Measurements from ENCODE around the gene SERPINB11.

SERPINB11 gene

DNA sequence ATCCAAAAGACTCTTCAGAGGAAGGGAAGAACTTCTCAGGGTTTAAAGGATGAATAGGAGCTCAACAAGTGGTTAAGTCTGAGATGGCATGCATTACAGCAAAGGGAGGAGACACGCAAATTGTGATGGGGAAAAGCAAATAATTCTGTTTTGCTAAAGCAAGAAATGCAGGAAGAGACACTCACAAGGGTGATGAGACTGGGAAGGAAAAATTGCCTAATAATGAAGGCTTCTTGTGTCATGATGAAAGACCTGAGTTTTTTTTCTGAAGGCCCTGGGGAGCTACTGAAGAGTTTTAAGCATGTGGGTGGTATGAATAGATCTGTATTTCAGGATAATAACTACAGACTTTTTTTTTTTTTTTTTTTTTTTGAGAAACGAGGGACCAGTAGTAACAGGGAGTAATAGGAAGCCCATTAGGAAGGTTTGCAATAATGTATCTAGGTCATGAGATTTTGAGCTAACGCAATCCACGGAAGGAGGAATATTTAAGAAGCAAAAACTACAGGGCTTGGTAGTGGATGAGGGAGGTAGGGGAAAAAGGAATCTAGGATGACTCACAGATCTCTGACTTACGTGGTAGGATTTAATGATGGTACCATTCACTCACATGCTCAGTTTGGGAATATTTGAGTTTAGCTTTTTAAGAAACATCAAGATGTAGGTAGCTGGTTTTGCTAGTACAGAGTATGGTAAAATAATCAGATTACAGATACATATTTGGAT, 25.1 kb upstream of the SERPINB11 start:
- no peak for TF ChIP-seq CTCF (IDR thresholded peaks at IDR 0.05)
- H3K4me1 ChIP-seq = no peaks in the 10 kb centered on the region
- H3K36me3 ChIP-seq (ENCODE audit: control insufficient read depth, insufficient read depth, low read length) = no peaks in the 10 kb centered on the region
- no peak overlapping the region for H3K4me3 ChIP-seq (ENCODE audit: low read depth, low read length)
- no peaks in the 10 kb centered on the region for H3K9me3 ChIP-seq (ENCODE audit: control insufficient read depth, low read length)
- H3K27ac ChIP-seq = no peak overlapping the region
- H3K9ac ChIP-seq = no peak overlapping the region
- no peaks in the 10 kb centered on the region for H3K79me2 ChIP-seq
- no peak overlapping the region for H3K4me2 ChIP-seq (ENCODE audit: low read length)
- no peak overlapping the region for H2AFZ ChIP-seq
- no peaks in the 10 kb centered on the region for H3K27me3 ChIP-seq (ENCODE audit: control insufficient read depth, insufficient read depth, low read length)

DNA sequence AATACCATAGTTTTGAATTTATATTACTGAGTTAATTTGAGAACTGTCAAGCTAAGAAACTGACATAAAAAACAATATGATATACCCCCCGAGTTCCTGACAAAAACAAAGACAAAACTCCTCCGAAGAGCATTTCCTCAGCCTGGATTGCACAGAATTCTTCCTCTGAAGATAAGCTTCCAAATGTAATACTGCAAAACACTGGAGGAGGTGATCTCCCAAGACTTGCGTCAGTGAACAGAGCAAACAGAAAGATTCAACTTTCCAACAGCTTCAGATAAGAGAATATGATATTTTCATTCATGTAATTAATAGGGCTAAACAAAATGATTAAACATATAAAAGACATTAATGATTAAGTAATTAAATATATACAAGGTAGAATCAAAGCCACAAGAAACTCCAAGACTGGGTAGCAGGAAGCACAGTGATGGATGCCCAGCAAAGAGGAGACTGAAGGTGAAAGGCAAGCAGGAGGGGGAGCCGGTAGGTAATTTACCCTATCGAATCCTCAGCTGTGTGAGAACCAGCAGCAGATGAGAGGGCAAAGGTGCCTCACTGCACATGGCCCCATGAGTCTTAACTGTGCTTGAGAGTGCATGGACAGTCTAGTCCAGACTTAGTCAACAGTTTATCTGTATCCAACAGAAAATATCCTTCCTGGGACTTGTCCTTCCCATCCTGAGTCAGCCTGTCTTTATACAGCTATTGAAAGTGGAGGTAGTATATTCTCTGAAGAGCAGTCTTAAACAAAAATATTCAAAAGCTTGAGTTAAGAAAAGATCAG, 22.7 kb upstream of the SERPINB11 start:
- no peak overlapping the region for H3K27ac ChIP-seq
- H3K9ac ChIP-seq = no peak overlapping the region
- no peak overlapping the region for H3K4me2 ChIP-seq (ENCODE audit: low read length)
- no peaks in the 10 kb centered on the region for H3K79me2 ChIP-seq
- H3K9me3 ChIP-seq (ENCODE audit: control insufficient read depth, low read length) = no peaks in the 10 kb centered on the region
- no peak overlapping the region for H3K4me3 ChIP-seq (ENCODE audit: low read depth, low read length)
- H3K27me3 ChIP-seq (ENCODE audit: control insufficient read depth, insufficient read depth, low read length) = no peaks in the 10 kb centered on the region
- TF ChIP-seq CTCF (IDR thresholded peaks at IDR 0.05) = no peak
- H2AFZ ChIP-seq = no peak overlapping the region
- H3K4me1 ChIP-seq = no peaks in the 10 kb centered on the region
- no peaks in the 10 kb centered on the region for H3K36me3 ChIP-seq (ENCODE audit: control insufficient read depth, insufficient read depth, low read length)

DNA sequence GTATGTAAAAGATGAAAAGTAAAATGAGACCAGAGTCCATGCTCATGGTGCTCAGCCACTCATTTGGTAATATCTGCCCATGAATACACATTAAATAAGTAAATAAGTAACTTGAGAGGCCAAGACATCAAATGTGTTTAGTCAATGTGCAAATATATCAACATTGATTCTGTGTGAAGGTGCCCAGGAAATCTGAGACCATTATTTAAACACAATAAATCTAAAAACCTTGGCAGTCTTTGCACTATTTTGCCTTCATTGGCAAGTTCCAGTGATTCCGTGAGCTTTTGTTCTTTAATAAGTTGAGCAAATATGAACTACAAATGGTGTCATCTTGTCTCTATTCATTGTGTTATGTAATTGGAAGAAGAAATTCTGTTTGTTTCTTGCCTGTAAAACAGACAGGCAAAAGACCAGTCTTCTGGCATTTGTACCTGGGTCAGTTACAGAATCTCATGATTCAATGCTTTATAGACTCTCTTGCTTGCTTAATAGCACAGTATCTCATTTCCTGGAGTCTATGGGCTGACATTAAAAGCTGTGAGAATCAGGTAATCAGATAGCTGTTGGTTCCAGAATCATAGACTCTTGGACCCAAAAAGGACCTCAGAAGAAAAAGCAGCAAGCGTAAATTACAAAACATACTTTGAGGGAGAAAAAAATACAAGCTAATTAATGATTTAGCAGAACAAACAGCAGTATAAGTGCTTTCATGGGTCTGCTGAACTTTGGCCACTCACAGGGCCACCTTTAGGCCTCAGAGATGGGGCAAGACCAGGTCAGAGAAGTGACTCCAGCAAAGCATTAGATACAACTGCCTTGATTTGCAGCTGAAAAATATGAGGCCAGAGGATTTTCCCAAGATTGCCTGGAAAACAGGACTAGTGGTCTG, 21.1 kb upstream of the SERPINB11 start:
- Histone ChIP-seq H3K4me1 (no peaks in the 10 kb centered on the region), H3K27me3 (ENCODE audit: control insufficient read depth, insufficient read depth, low read length) (no peaks in the 10 kb centered on the region), H2AFZ (no peak overlapping the region), H3K4me2 (ENCODE audit: low read length) (no peak overlapping the region), H3K4me3 (ENCODE audit: low read depth, low read length) (no peak overlapping the region), H3K27ac (no peak overlapping the region), H3K9ac (no peak overlapping the region), H3K36me3 (ENCODE audit: control insufficient read depth, insufficient read depth, low read length) (no peaks in the 10 kb centered on the region), H3K79me2 (no peaks in the 10 kb centered on the region), H3K9me3 (ENCODE audit: control insufficient read depth, low read length) (no peaks in the 10 kb centered on the region)
- no peak for TF ChIP-seq CTCF (IDR thresholded peaks at IDR 0.05)

- no peaks in the 10 kb centered on the region for H3K4me1 ChIP-seq
- no peaks in the 10 kb centered on the region for H3K27me3 ChIP-seq (ENCODE audit: control insufficient read depth, insufficient read depth, low read length)
- no peak overlapping the region for H3K27ac ChIP-seq
- H2AFZ ChIP-seq = no peak overlapping the region
- H3K36me3 ChIP-seq (ENCODE audit: control insufficient read depth, insufficient read depth, low read length) = no peaks in the 10 kb centered on the region
- no peak overlapping the region for H3K4me2 ChIP-seq (ENCODE audit: low read length)
- H3K9me3 ChIP-seq (ENCODE audit: control insufficient read depth, low read length) = no peaks in the 10 kb centered on the region
- no peak overlapping the region for H3K4me3 ChIP-seq (ENCODE audit: low read depth, low read length)
- no peak overlapping the region for H3K9ac ChIP-seq
- H3K79me2 ChIP-seq = no peaks in the 10 kb centered on the region
- TF ChIP-seq CTCF (IDR thresholded peaks at IDR 0.05) = no peak
Observed at GRCh38 chr18:63683152-63683551, 19.6 kb upstream of the SERPINB11 start.

Measured in parathyroid adenoma (tissue), 2 donors.